Cortex of kidney (tissue), 1 donor: ENCODE data around the gene ADAM12.
"Not testable (repeated sequence)": the region's sequence is repeated elsewhere in the genome, so short reads cannot be mapped to it uniquely, and the experiment has no call there.

ENCODE experiments used
- DNase-seq: peaks from one replicate; lab custom pipeline; 2025; lab: John Stamatoyannopoulos, UW

ADAM12 gene

GRCh38 chr10:126262233-126262838, 125.9 kb downstream of the ADAM12 start:
- no peak for DNase-seq

GRCh38 chr10:126259760-126260479, 128.4 kb downstream of the ADAM12 start:
- no peak for DNase-seq

- no peak for DNase-seq
Measured at GRCh38 chr10:126256864-126257263, 131.4 kb downstream of the ADAM12 start.

GRCh38 chr10:126255313-126255712, 133.0 kb downstream of the ADAM12 start:
- DNase-seq, result no peak

GRCh38 chr10:126253611-126253998, 134.7 kb downstream of the ADAM12 start:
- DNase-seq, result no peak

GRCh38 chr10:126252884-126253610, 135.2 kb downstream of the ADAM12 start:
- no peak for DNase-seq

- no peak for DNase-seq
Measured at GRCh38 chr10:126251778-126252407, 136.4 kb downstream of the ADAM12 start.

GRCh38 chr10:126250527-126251310, 137.6 kb downstream of the ADAM12 start:
- no peak for DNase-seq

- DNase-seq, result no peak
Measured at GRCh38 chr10:126250045-126250444, 138.2 kb downstream of the ADAM12 start.

- DNase-seq, result no peak
Measured at GRCh38 chr10:126247446-126247975, 140.8 kb downstream of the ADAM12 start.

GRCh38 chr10:126246396-126246795, 141.9 kb downstream of the ADAM12 start:
- DNase-seq, result not testable (repeated sequence)

- DNase-seq, result no peak
Measured at GRCh38 chr10:126245501-126245900, 142.8 kb downstream of the ADAM12 start.

- DNase-seq, result no peak
Measured at GRCh38 chr10:126243971-126244370, 144.3 kb downstream of the ADAM12 start.

GRCh38 chr10:126243306-126243705, 145.0 kb downstream of the ADAM12 start:
- DNase-seq, result no peak

GRCh38 chr10:126242397-126243260, 145.6 kb downstream of the ADAM12 start:
- DNase-seq, result no peak

GRCh38 chr10:126240483-126240882, 147.8 kb downstream of the ADAM12 start:
- DNase-seq, result no peak

- DNase-seq, result no peak
Measured at GRCh38 chr10:126239844-126240243, 148.4 kb downstream of the ADAM12 start.

GRCh38 chr10:126235979-126236851, 152.1 kb downstream of the ADAM12 start:
- DNase-seq, result no peak
